ENCODE results near the gene EIF6. TPM values are rescaled to one million over a fixed set of nuclear protein-coding genes. Genes with fewer than 3 reads are reported as not detected.

Gene EIF6
- total and polyA plus RNA-seq, 2 experiments from 2014 or later = 166 to 245 TPM

- Histone ChIP-seq H3K9me3 (ENCODE audit: low read depth) (no peaks in the 10 kb centered on the region), H2AFZ (no peak overlapping the region), H3K9ac (0 out of 2 replicates have a peak overlapping the region, but pooled peaks have one; percentile 5), H3K4me3 (no peak overlapping the region), H3K27me3 (replicated peaks; ENCODE audit: insufficient read depth) (no peaks in the 10 kb centered on the region), H3F3A (ENCODE audit: insufficient read depth) (peaks cover 16% of the 10 kb centered on the region; the same call in 1 of the 2 replicates), H3K36me3 (ENCODE audit: low read depth) (no peaks in the 10 kb centered on the region), H3K79me2 (ENCODE audit: insufficient read depth) (peaks cover 15% of the 10 kb centered on the region), H3K4me2 (ENCODE audit: unreplicated experiment) (no peak overlapping the region), H4K20me1 (ENCODE audit: insufficient read depth) (no peaks in the 10 kb centered on the region), H3K9me2 (ENCODE audit: insufficient read depth) (no peaks in the 10 kb centered on the region), H3K27ac (peak overlapping the region; percentile 28; the same call in 1 of the 2 replicates), H3K4me1 (ENCODE audit: insufficient read depth) (peaks cover 20% of the 10 kb centered on the region; the same call in 1 of the 2 replicates)
- in situ Hi-C loops (cut with MboI) = no loop called here
- WGBS, 2 experiments (ENCODE audit: low coverage in 1 of 2, low lambda C conversion rate in 2 of 2, missing lambda C conversion rate in 2 of 2) = 45 to 50% methylated on average over 7 of the region's 7 CpGs
- DNase-seq = peak; percentile 79
- no peak for TF ChIP-seq EZH2phosphoT487 (IDR thresholded peaks at IDR 0.05; ENCODE audit: insufficient read depth, low read depth)
- TF ChIP-seq EZH2 (IDR thresholded peaks at IDR 0.05; ENCODE audit: insufficient read depth, poor library complexity, severe bottlenecking) = no peak
Measured at GRCh38 chr20:35271904-35272303, 12.7 kb downstream of the EIF6 start.

- Histone ChIP-seq H3K79me2 (ENCODE audit: insufficient read depth) (peaks cover 9% of the 10 kb centered on the region), H3K9me2 (ENCODE audit: insufficient read depth) (no peaks in the 10 kb centered on the region), H2AFZ (no peak overlapping the region), H4K20me1 (ENCODE audit: insufficient read depth) (no peaks in the 10 kb centered on the region), H3K36me3 (ENCODE audit: low read depth) (no peaks in the 10 kb centered on the region), H3F3A (ENCODE audit: insufficient read depth) (peaks cover 16% of the 10 kb centered on the region; the same call in 1 of the 2 replicates), H3K27ac (no peak overlapping the region), H3K9me3 (ENCODE audit: low read depth) (no peaks in the 10 kb centered on the region), H3K27me3 (replicated peaks; ENCODE audit: insufficient read depth) (no peaks in the 10 kb centered on the region), H3K4me3 (no peak overlapping the region), H3K4me1 (ENCODE audit: insufficient read depth) (peaks cover 14% of the 10 kb centered on the region; the same call in 1 of the 2 replicates), H3K9ac (no peak overlapping the region), H3K4me2 (ENCODE audit: unreplicated experiment) (no peak overlapping the region)
- in situ Hi-C loops (cut with MboI) = no loop called here
- TF ChIP-seq EZH2phosphoT487 (IDR thresholded peaks at IDR 0.05; ENCODE audit: insufficient read depth, low read depth) (no peak), EZH2 (IDR thresholded peaks at IDR 0.05; ENCODE audit: insufficient read depth, poor library complexity, severe bottlenecking) (no peak)
- 88% methylated on average over 19 to 20 of the region's 20 CpGs for WGBS, 2 experiments (ENCODE audit: low coverage in 1 of 2, low lambda C conversion rate in 2 of 2, missing lambda C conversion rate in 2 of 2)
- peak; percentile 15 for DNase-seq
Measured at GRCh38 chr20:35271073-35271882, 13.3 kb downstream of the EIF6 start.

GRCh38 chr20:35270021-35270902 is 14.3 kb downstream of the EIF6 start:
- no peaks in the 10 kb centered on the region for H3K36me3 ChIP-seq (ENCODE audit: low read depth)
- H3K9me2 ChIP-seq (ENCODE audit: insufficient read depth) = no peaks in the 10 kb centered on the region
- H3K4me2 ChIP-seq (ENCODE audit: unreplicated experiment) = no peak overlapping the region
- H4K20me1 ChIP-seq (ENCODE audit: insufficient read depth) = no peaks in the 10 kb centered on the region
- H3K79me2 ChIP-seq (ENCODE audit: insufficient read depth) = no peaks in the 10 kb centered on the region
- H3K27me3 ChIP-seq (replicated peaks; ENCODE audit: insufficient read depth) = no peaks in the 10 kb centered on the region
- no peak overlapping the region for H3K4me3 ChIP-seq
- no peak for TF ChIP-seq EZH2 (IDR thresholded peaks at IDR 0.05; ENCODE audit: insufficient read depth, poor library complexity, severe bottlenecking)
- no peak for TF ChIP-seq EZH2phosphoT487 (IDR thresholded peaks at IDR 0.05; ENCODE audit: insufficient read depth, low read depth)
- no peak overlapping the region for H3K9ac ChIP-seq
- no peak overlapping the region for H2AFZ ChIP-seq
- H3F3A ChIP-seq (ENCODE audit: insufficient read depth) = peaks cover 16% of the 10 kb centered on the region; the same call in 1 of the 2 replicates
- no peak overlapping the region for H3K27ac ChIP-seq
- no peak for DNase-seq
- no peaks in the 10 kb centered on the region for H3K9me3 ChIP-seq (ENCODE audit: low read depth)
- in situ Hi-C loops (cut with MboI) = no loop called here
- WGBS, 2 experiments (ENCODE audit: low coverage in 1 of 2, low lambda C conversion rate in 2 of 2, missing lambda C conversion rate in 2 of 2) = 85 to 87% methylated on average over 19 of the region's 19 CpGs
- peaks cover 10% of the 10 kb centered on the region; the same call in 1 of the 2 replicates for H3K4me1 ChIP-seq (ENCODE audit: insufficient read depth)

GRCh38 chr20:35269055-35269781 is 15.4 kb downstream of the EIF6 start:
- no peak for TF ChIP-seq EZH2 (IDR thresholded peaks at IDR 0.05; ENCODE audit: insufficient read depth, poor library complexity, severe bottlenecking)
- TF ChIP-seq EZH2phosphoT487 (IDR thresholded peaks at IDR 0.05; ENCODE audit: insufficient read depth, low read depth) = no peak
- no peaks in the 10 kb centered on the region for H3K27me3 ChIP-seq (replicated peaks; ENCODE audit: insufficient read depth)
- peaks cover 16% of the 10 kb centered on the region; the same call in 1 of the 2 replicates for H3F3A ChIP-seq (ENCODE audit: insufficient read depth)
- in situ Hi-C loops (cut with MboI) = no loop called here
- no peaks in the 10 kb centered on the region for H3K36me3 ChIP-seq (ENCODE audit: low read depth)
- H3K4me1 ChIP-seq (ENCODE audit: insufficient read depth) = peaks cover 10% of the 10 kb centered on the region; the same call in 1 of the 2 replicates
- no peak overlapping the region for H3K9ac ChIP-seq
- H3K9me2 ChIP-seq (ENCODE audit: insufficient read depth) = no peaks in the 10 kb centered on the region
- no peak overlapping the region for H3K4me2 ChIP-seq (ENCODE audit: unreplicated experiment)
- H3K79me2 ChIP-seq (ENCODE audit: insufficient read depth) = no peaks in the 10 kb centered on the region
- no peak overlapping the region for H2AFZ ChIP-seq
- no peak overlapping the region for H3K4me3 ChIP-seq
- no peak overlapping the region for H3K27ac ChIP-seq
- H3K9me3 ChIP-seq (ENCODE audit: low read depth) = no peaks in the 10 kb centered on the region
- WGBS, 2 experiments (ENCODE audit: low coverage in 1 of 2, low lambda C conversion rate in 2 of 2, missing lambda C conversion rate in 2 of 2) = 53 to 57% methylated on average over 14 of the region's 14 CpGs
- peak; percentile 77 for DNase-seq
- no peaks in the 10 kb centered on the region for H4K20me1 ChIP-seq (ENCODE audit: insufficient read depth)
